Kidney tubule cell (primary cell): ENCODE measurements around the gene FGFRL1.
"Not testable (repeated sequence)": the region's sequence is repeated elsewhere in the genome, so short reads cannot be mapped to it uniquely, and the experiment has no call there.

Experiments used
- DNase-seq: peaks from one replicate; pipeline ENCODE4 v3.0.0-alpha.2; 2018; ENCODE audit warnings: low spot score

FGFRL1 gene

GRCh38 chr4:973431-974397 lies 37.7 kb upstream of the FGFRL1 start, which contains the start of gene DGKQ:
DGKQ (minus strand) TSS chr4:973569; CDS start chr4:973482, 87 bp downstream.
- DNase-seq = peak; percentile 83

- DNase-seq = no peak
These were observed 36.8 kb upstream of the FGFRL1 start for GRCh38 chr4:974668-975067.

- not testable (repeated sequence) for DNase-seq
These were observed 35.4 kb upstream of the FGFRL1 start for GRCh38 chr4:976016-976415.

GRCh38 chr4:978957-979701 lies 32.3 kb upstream of the FGFRL1 start:
- no peak for DNase-seq

GRCh38 chr4:982291-982690 lies 29.1 kb upstream of the FGFRL1 start:
- DNase-seq = no peak

GRCh38 chr4:982814-983213 lies 28.6 kb upstream of the FGFRL1 start:
- DNase-seq = no peak

- no peak for DNase-seq
These were observed 26.9 kb upstream of the FGFRL1 start for GRCh38 chr4:984336-985054.

- peak; percentile 63 for DNase-seq
These were observed 26.1 kb upstream of the FGFRL1 start for GRCh38 chr4:985123-985830.

GRCh38 chr4:986428-986878 lies 25.0 kb upstream of the FGFRL1 start:
- no peak for DNase-seq

- peak; percentile 84 for DNase-seq
These were observed 24.4 kb upstream of the FGFRL1 start, which contains the start of gene IDUA for GRCh38 chr4:986879-987623. IDUA (plus strand) TSS chr4:987044; CDS start chr4:987085, 41 bp downstream.

GRCh38 chr4:987624-988513 lies 23.6 kb upstream of the FGFRL1 start:
- peak; percentile 93 for DNase-seq

- no peak for DNase-seq
These were observed 22.4 kb upstream of the FGFRL1 start for GRCh38 chr4:988726-989721.

GRCh38 chr4:989722-990471 lies 21.5 kb upstream of the FGFRL1 start:
- no peak for DNase-seq

- no peak for DNase-seq
These were observed 20.6 kb upstream of the FGFRL1 start for GRCh38 chr4:990746-991367.

- DNase-seq = no peak
These were observed 19.8 kb upstream of the FGFRL1 start for GRCh38 chr4:991451-992296.
